ENCODE data around the gene FCMR. TPM values are rescaled to one million over a fixed set of nuclear protein-coding genes. Genes with fewer than 3 reads are reported as not detected.

The FCMR gene
- total RNA-seq, 4 donors from 2014 or later, result 1.8 to 3.1 (median 2.6) TPM

- Histone ChIP-seq H3K36me3 (no peaks in the 10 kb centered on the region), H3K27me3 (no peaks in the 10 kb centered on the region), H3K4me3 (no peak overlapping the region), H3K27ac (no peak overlapping the region), H3K9me3 (no peaks in the 10 kb centered on the region), H3K4me1 (peaks cover 0 to 14% (median 0%) of the 10 kb centered on the region in 4 donors)
- WGBS, 2 donors, result 54 to 69% methylated on average over 8 of the region's 8 CpGs
- TF ChIP-seq POLR2A (IDR thresholded peaks at IDR 0.05) (no peak), CTCF (IDR thresholded peaks at IDR 0.05) (no peak), EP300 (IDR thresholded peaks at IDR 0.05) (no peak)
- DNase-seq (ENCODE audit: low spot score in 2 of 2), result no peak
These were observed 10.4 kb upstream of the FCMR start for GRCh38 chr1:206932177-206932576.

- 73 to 81% methylated on average over 6 of the region's 6 CpGs for WGBS, 2 donors
- H3K36me3 ChIP-seq, result no peaks in the 10 kb centered on the region
- DNase-seq (ENCODE audit: low spot score in 2 of 2), result no peak
- H3K9me3 ChIP-seq, result no peaks in the 10 kb centered on the region
- peaks cover 0 to 14% (median 0%) of the 10 kb centered on the region in 4 donors for H3K4me1 ChIP-seq
- TF ChIP-seq CTCF (IDR thresholded peaks at IDR 0.05) (no peak), POLR2A (IDR thresholded peaks at IDR 0.05) (no peak), EP300 (IDR thresholded peaks at IDR 0.05) (no peak)
- H3K4me3 ChIP-seq, result no peak overlapping the region
- no peak overlapping the region for H3K27ac ChIP-seq
- H3K27me3 ChIP-seq, result no peaks in the 10 kb centered on the region
These were observed 10.0 kb upstream of the FCMR start for GRCh38 chr1:206931709-206932108.

- H3K4me3 ChIP-seq, result no peak overlapping the region
- H3K27me3 ChIP-seq, result no peaks in the 10 kb centered on the region
- H3K9me3 ChIP-seq, result no peaks in the 10 kb centered on the region
- H3K36me3 ChIP-seq, result no peaks in the 10 kb centered on the region
- no peak for DNase-seq (ENCODE audit: low spot score in 2 of 2)
- TF ChIP-seq POLR2A (IDR thresholded peaks at IDR 0.05) (no peak), EP300 (IDR thresholded peaks at IDR 0.05) (no peak), CTCF (IDR thresholded peaks at IDR 0.05) (no peak)
- peak overlapping the region in 1 of 4 donors; percentile 73 for H3K27ac ChIP-seq
- WGBS, 2 donors, result 79 to 86% methylated on average over 17 of the region's 17 CpGs
- peaks cover 0 to 18% (median 0%) of the 10 kb centered on the region in 4 donors for H3K4me1 ChIP-seq
These were observed 8.6 kb upstream of the FCMR start for GRCh38 chr1:206930210-206930798.

GRCh38 chr1:206929524-206929923 lies 7.8 kb upstream of the FCMR start:
- Histone ChIP-seq H3K4me3 (no peak overlapping the region), H3K36me3 (no peaks in the 10 kb centered on the region), H3K27me3 (no peaks in the 10 kb centered on the region), H3K27ac (peak overlapping the region in 1 of 4 donors; percentile 73), H3K9me3 (no peaks in the 10 kb centered on the region), H3K4me1 (peaks cover 0 to 23% (median 0%) of the 10 kb centered on the region in 4 donors)
- no peak for TF ChIP-seq CTCF (IDR thresholded peaks at IDR 0.05)
- TF ChIP-seq POLR2A (IDR thresholded peaks at IDR 0.05), result no peak
- TF ChIP-seq EP300 (IDR thresholded peaks at IDR 0.05), result no peak
- WGBS, 2 donors, result 84 to 87% methylated on average over 6 of the region's 6 CpGs
- no peak for DNase-seq (ENCODE audit: low spot score in 2 of 2)

GRCh38 chr1:206926286-206926685 lies 4.5 kb upstream of the FCMR start:
- no peak for DNase-seq (ENCODE audit: low spot score in 2 of 2)
- no peaks in the 10 kb centered on the region for H3K9me3 ChIP-seq
- H3K27ac ChIP-seq, result no peak overlapping the region
- no peaks in the 10 kb centered on the region for H3K36me3 ChIP-seq
- WGBS, 2 donors, result 81 to 84% methylated on average over 2 of the region's 2 CpGs
- H3K27me3 ChIP-seq, result no peaks in the 10 kb centered on the region
- H3K4me1 ChIP-seq, result peaks cover 0 to 39% (median 0%) of the 10 kb centered on the region in 4 donors
- no peak for TF ChIP-seq POLR2A (IDR thresholded peaks at IDR 0.05)
- TF ChIP-seq EP300 (IDR thresholded peaks at IDR 0.05), result no peak
- TF ChIP-seq CTCF (IDR thresholded peaks at IDR 0.05), result no peak
- no peak overlapping the region for H3K4me3 ChIP-seq

Data from tibial nerve (tissue), 4 donors.